ENCODE results near the gene TSPAN18.

The TSPAN18 gene

DNA sequence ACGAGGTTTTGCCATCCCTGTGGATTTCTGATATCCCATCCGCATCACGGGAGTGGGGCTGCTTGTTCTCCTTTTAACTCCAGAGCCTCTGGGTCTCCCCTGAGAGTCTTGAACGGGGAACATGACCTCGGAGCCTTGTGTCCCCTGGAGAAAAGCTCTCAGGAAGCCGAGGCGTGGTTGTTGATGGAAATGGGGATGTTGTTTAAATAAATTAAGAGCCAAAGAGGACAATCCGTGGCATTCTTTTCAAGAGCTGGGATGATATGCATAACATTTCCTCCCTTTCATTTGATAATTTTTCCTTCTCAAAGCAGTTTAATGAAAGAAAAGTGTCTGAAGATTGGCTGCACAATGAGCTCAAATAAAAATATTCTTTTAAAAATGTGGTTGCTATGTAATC lies 14.2 kb downstream of the TSPAN18 start:
- DNase-seq = no peak

DNA sequence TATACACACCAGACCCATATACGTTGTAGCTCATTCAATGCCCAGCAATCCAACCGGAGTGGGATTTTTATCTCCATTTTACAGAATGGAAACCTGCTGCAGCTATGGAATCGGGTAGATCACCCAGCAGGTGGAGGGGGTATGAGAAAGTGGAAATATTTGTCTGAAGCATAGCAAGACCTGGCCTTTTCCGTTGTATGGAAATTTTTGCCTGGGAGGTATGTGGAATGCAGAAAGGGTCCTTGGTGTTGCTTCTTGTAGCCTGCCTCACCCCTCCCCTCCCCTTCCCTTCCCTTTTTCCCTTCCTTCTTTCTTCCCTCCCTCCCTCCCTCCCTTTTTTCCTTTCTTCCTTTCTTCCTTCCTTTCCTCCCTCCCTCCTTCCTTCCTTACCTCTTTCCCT lies 15.2 kb downstream of the TSPAN18 start:
- DNase-seq = no peak

DNA sequence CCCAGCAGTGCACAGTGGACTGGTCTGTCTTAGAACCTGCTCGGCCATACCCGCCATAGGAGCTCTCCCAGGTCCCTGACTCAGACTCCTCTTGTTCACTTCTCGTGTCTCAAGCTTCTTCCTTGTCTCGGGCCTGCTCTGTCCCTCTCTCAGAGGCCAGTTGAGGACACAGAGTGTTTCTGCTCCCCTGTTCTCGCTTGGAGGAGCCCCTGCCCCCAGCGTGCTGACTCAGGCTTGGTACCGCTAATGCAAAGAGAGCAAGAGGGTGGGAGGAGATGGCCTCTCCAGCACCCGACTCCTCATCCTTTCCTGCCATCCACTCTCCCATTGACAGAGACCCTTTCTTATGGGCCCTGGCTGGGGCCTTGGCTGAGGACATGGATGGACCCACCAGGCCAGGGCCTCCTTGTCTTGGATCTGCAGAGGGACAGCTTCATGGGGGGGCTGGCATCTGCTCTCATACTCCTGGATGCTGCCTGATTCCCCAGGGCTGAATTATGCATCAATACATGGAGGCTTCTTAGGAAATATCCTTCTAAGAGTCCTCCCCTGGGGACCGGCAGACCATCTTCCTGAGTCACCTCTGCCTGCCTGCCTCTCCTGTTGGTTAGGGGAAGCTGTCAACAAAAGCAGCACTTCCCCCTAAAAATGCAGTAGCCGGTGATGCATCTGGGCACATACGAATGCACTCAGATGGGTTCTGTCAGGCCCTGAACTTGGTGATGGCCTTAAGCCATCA lies 15.9 kb downstream of the TSPAN18 start:
- DNase-seq = no peak

DNA sequence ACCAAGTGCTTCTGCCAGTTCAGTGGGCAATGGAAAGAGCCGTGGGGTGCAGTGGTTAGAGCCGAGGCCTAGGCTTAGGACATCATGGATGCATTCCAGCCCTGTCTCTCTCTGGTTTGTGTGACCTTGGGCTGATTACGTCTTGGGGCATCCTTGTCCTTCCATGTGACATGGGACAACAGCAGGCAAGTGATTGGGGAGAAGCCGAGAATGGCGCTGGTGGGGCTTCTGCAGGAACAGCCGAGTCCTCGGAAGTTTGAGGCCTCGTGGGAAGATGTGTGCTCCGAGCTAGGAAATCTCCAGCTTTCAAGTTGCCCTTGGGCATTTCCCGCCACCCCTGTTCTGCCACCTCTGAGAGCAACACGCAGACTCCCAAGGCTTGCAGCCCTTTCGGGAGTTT lies 16.6 kb downstream of the TSPAN18 start:
- DNase-seq = no peak

DNA sequence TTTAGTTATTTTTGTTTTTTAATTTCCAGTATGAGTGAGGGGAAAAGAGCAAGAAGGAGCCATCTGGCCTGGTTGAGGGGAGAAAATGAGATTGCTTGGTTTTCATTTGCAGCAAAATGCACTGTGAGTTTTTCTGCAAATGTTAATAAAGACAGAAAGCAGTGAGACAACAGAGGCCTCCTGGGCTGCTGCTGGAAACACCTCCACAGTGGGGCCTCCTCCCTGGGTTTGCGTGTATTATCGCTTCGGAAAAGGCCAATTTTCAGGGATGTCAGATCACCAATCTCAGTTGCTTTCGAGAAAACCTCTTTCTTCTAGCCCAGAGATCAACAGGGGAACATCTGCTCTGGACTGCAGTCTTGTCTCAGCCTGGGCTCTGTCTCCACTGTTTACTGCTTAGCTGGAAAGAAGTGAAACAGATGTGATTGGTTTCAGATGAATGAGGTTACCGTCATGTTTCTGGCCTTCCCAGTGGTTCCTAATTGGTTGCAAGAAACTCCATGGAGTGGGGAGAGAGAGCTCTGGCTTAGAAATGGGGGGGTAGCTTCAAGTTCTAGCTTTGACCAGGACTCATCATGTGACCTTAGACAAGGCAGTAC lies 17.3 kb downstream of the TSPAN18 start:
- DNase-seq = peak; percentile 80

DNA sequence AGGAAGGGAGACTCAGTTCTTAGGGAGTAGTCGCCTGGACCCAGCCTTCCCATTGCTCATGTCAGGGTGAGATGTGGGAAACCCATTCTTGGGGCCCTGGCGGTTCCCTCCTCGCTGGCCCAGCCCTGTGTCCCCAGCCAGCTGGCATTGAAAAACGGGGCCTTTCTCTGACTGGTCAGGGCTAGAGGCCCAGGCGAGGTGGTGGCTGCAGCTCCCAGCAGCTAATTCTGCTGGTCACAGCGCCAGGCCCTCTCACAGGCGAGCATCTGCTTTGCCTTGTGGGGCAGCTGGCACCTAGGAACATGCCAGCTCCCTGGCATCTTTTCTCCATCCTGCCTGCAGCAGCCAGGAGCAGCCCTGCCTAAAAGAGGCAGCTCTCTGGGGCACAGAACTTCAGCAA lies 20.1 kb downstream of the TSPAN18 start:
- DNase-seq = no peak

DNA sequence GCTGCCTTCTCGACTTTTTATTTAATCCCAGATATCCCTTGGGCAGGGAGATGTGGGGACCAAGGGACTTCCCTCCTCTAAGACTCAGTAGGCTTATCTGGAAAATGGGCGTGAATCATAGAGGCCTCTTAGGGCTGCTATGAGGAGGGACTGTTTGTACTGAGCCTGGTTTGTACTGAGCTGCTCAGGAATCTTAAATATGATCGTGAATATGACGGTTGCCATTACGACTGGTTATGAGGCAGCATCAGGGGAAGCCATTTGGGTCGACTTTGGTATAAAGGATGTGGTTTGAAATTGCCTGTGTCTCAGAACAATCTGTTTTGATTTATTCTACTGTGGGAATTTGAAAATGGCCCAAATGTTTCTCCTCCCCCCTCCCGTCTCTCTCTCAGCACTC lies 20.6 kb downstream of the TSPAN18 start:
- no peak for DNase-seq

DNA sequence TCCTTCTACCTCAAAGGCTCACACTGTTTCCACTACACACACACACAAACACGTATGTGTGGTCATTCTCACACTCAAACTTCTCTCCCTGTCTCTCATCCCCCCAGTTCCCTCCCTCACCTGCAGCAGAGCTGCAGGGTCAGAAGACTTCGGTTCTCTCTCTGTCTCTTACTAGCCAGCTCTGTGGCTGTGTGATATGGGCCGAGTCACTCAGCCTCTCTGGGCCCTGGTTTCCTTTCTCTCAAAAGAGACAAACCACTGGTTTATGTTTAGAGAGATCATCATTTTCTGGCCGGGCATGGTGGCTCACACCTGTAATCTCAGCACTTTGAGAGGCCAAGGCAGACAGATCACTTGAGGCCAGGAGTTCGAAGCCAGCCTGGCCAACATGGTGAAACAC lies 21.1 kb downstream of the TSPAN18 start:
- no peak for DNase-seq

DNA sequence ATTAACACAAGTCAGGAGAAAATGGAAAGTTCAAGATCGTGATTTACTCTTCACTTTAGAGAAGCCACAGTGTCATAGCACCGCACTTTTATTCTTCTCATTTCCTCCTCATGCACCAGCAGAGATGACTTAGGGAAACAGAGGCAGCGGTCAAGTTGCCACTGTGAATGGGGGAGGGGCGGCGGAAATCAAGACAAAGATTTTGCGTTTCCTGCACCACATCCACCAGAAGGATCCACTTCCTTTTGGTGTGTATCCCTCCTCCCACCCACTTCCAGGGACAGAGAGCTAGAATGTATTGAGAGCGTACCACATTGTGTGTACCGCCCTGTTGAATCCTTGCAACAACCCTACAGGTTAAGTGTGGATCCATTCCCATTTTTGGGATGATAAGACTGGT lies 21.8 kb downstream of the TSPAN18 start:
- no peak for DNase-seq

DNA sequence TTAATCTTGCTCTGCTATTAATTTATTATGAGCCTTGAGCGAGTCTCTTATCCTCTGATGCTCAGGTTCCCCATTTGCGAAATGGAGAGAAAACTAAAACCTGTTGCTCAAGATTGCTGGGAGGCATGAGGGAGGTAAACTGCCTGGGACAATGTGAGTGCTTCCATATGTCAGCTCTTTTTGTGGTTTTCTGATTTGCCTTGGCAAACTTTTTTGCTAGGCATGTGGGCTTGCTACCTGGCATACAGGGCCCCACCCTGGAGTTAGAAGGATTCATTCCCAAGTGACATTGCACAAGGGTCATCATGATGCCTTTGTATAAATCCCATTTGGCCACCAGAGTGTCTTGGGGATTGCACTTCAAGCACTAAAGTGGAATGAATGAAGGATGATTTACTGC lies 22.4 kb downstream of the TSPAN18 start:
- DNase-seq = no peak

DNA sequence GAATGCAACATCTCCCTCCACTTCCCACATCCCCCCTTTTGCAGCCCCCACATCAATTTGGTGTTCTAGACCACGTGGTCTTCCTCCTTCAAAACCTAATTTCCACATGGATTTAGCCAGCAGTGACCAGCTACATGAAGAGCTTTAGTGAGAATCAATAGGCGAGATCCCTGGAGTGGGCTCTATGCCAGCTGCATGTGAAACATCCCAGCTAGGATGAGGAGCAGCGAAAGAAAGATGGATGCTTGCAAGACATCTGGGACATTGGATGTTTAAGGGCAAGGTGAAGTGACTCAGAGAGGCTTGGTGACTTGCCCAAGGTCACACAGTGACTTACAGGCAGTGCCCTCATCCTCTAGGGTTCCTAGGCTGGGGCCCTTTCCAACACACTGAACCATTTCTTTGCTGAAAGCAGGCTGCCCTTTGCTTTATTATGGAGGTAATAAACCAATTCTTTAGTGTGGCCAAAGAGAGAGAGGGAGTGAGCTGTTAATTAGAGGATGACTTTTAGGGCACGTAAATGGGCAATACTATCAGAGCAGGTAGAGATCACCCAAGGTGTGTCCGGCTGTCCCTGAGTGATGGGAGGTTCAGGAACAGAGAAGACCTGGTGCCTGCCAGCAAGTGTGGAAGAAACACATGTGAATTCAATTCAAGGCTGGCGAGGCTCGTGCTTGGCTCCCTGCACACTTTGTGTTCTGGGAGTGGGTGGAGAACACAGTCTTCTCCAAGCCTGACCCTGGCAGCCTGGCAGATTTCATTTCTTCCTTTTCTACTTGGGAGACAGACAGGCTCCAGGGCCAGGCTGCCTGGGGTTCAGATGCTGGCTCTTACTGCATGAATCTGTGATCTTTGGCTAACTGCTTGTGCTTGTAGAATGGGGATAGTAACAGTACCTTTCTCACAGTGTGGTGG lies 24.0 kb downstream of the TSPAN18 start:
- no peak for DNase-seq

DNA sequence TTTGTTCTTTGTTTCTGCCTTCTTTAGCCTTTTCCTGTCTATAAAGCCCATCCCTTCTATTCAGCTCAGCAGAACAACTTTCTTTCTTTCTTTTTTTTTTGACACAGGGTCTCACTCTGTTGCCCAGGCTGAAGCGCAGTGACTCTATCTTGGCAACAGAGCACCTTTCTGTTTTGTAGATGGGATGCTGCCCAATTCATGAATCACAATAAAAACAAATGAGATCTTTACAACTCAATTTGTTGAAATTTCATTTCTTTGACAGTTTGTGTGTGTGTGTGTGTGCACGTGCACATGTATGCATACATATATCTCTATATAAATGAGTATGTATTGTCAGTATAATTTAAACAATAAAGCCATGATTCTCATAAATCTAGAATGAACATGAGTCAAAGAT lies 25.5 kb downstream of the TSPAN18 start:
- DNase-seq = no peak

DNA sequence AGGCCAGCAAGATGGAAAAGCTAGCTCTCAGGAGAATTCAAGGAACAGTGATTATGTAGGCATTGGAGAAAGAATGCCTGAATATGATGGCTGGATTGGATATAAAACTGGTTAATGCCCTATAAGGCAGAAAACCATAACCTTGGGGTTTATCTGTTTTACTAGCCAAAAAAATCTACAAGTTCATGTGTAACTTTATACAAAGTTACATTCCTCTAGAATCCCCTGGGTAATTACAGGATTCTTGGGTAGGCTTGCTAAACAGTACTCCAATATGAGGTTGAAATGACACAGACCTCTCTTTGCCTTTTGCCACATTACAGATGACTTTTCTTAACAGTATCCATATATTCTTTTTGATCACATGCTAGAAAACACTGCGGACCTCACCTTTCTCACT lies 26.0 kb downstream of the TSPAN18 start:
- DNase-seq = no peak

DNA sequence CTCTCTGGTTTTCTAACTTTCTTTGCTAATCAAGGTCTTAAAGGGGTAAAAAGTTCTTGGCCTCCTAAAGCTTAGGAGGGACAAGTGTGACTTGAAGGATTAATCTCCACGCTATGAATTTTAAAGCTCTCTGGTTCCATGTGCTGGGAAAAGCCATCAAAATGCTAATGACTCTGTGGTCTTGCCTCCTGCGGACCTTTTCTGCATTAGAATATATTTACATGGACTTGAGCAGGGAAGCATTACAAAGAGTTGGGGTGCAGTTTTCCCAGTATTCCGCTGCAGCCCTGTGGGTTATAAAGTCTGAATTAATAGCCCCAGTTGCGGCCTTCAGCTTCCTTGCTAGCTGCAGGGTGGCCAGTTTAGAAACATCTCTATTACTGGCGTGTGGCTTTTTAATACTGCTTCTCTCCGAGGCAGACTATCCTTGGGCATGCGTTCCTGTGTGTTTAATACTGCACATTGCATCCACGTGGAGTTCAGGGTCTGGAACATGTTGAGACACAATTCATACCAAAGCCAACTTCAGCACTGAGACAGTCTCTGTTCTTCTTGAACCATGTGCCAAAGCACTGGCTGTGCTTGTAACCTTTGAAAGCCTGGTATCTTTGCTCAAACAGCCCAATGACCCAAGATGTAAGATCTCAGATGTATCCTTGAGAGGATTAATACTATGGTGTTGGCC lies 27.3 kb downstream of the TSPAN18 start:
- no peak for DNase-seq

DNA sequence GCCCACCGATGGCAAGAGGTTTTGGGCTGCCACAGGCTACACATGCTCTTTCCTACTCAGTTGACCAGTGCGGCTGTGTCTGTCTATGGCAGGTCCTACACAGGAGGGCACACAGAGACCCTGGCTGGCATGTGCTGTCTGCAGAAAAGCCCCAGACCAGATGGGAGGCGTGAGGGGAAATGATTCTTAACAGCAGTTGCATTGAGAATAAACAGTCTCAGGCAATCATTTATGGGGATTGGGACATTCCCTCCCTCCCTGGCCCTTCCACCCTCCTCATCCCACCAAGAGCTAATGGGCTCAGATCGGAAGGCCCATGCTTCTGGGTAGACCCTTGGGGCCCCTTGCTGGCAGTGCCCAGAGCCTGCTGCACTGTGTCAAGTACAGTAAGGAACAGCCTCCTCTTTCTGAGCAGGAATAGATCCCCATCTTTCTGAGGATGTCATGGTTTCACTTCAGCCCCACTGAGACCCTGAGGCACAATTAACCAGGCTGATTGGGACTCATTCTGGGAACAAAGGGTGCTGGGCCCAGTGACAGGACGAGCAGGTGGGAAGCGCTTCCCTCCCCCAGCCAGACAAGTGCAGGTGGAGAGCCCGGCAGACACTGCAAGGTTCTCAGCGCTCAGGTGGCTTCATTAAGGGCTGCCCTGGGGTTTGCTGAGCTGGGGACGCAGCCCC lies 28.3 kb downstream of the TSPAN18 start:
- no peak for DNase-seq

DNA sequence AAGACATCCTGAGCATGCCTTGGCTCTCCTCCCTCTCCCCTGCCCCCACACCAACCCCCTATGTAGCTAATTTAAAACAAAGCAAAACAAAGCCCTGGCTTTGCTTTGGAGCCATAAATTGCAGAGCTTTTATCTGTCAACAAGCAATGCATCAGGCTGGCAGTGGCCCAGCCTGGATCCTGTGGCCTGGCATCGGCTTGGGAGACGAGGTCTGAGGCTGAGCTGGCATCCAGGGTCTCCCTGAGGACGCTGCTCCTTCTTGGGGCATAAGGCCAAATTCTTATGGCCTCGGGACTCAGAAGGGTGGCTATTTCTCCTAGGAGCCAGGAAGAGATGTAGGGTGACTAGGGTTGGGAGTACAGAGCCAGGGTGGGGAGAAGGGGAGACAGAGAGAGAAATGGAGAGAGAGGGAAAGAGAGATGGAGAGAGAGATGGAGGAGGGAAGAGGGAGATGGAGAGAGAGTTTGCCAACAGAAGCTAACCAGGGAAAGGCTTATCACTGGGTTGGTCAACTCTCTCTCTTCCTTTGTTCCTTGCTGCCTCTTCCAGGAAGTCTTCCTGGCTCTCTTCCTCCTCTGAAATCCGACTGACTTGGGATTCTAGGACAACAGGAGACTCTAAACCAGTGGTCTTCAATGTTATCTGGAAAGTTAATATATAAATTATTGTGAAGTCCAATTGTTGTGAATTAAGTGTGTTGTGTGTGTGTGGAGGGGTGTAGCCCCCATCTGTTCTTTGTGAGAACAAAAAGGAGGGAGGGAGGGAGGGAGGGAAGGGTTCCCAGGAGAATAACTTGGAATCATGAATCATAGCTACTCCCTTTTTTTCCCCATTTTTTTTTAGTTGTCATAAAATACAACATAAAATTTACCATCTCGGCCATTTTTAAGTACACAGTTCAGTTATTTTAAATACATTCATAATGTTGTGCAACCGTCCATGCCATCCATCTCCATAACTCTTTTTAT lies 29.1 kb downstream of the TSPAN18 start:
- DNase-seq = no peak

DNA sequence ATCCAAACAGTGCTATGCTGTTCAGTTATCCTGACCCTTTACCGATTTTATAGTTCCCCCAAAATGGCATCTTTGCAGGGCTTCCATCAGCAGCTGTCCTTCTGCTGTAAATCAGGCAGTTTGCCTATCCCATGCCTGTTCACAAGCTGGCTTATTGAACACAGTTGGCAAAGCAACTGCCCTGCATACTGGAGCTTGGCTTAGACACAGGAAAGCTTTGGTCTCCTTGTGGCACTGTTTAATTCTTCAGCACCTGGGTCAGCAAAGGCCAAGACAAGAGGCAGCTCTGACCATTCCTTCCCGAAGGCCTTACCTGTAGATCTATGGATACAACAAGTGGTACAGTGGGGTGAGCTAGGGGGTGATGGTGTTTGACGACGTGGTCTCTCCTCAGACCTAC lies 32.2 kb downstream of the TSPAN18 start:
- DNase-seq = no peak

DNA sequence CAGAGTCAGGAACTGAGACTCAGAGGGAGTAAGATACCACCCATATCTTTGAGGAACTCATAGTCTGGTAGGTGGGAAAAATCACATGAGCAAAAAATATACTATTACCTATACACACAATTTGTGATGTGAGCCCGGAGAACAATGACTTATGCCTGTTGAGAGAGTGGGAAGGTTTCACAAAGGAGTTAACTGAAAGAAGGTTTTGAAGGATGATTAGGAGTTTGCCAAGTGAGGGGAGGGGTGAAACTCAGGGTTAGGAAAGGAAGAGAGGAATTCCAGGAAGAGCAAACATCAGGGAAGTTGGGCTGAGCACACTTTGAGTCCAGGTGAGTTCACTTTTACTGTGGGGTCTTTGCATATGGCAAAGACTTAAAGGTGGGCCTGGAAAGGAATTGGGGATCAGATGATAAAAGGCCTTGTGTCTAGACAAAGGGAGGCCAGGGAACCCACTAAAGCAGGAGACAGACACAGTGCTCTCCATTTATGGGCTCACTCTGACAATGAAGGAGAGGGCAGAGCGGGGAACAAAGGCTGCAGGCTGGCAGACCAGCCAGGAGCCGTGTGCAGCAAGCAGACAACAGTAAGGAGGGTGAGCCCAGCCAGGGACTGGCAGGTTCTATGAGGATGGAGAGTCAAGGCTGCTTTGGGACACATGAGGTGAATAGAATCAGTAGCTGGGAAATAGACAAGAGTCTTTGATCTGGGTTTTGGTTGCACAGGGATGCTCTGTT lies 33.1 kb downstream of the TSPAN18 start:
- no peak for DNase-seq

DNA sequence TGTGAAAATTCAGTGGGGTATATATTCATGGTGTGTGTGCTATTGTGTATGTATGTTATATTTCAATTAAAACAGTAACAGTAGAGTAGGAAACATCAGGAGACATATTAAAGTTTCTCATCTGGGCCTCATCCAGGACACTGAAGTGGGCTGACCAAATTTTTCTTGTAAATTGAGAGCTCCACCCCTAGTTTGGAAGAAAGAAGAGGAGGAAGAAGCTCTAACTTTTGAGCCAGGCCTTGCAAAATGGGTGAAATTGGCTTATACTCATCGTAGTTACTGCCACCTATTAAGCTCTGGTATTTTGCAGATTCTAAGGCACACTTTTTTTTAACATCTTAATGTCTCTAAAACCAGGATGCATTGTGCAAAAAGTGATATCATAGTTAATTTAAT lies 33.7 kb downstream of the TSPAN18 start:
- no peak for DNase-seq

DNA sequence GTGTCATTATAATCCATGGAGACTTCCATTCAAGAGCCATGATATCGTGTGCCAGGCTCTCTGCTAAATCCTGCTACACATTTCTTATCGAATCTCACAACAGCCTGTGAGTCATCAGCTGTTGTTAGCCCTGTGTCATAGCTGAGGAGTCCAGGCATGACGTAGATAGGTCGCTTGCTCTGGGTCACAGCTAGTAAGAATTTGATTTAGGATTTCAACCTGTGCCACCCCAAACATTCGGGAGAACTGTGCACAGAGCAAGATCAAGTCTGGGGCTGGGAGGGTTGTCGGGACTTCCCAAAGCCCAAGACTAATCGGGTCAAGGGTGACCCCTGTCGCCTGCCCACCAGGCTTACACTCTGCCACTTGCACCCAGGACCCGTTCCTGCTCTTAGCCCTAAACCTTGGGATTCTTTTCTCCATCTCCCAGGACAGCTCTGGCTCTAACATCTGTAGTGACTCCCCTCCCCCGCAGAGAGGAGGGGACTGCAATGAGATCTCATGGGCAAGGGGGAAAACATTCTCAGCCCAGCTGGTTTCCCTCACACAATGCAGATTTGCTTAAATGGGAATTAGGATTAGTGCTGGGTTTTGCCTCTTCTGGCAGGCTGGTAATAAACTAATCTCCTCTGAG lies 34.3 kb downstream of the TSPAN18 start:
- peak; percentile 31 for DNase-seq
